ENCODE data around the gene UFM1. TPM values are rescaled to one million over a fixed set of nuclear protein-coding genes. Genes with fewer than 3 reads are reported as not detected.

UFM1 gene
- total and polyA plus RNA-seq, 2 of the 13 experiments (the other 11 are each of a cell fraction or from before 2014, with no cell fraction given): 42.6 to 47.0 TPM

GRCh38 chr13:38350114-38350617 lies 515 bp downstream of the UFM1 start (continued):
- TF ChIP-seq MTF2 (CRISPR knock-in tag; IDR thresholded peaks at IDR 0.05; ENCODE audit: borderline replicate concordance): no peak
- TF ChIP-seq RARA (CRISPR knock-in tag; IDR thresholded peaks at IDR 0.05): no peak
- TF ChIP-seq, protein P1, sequence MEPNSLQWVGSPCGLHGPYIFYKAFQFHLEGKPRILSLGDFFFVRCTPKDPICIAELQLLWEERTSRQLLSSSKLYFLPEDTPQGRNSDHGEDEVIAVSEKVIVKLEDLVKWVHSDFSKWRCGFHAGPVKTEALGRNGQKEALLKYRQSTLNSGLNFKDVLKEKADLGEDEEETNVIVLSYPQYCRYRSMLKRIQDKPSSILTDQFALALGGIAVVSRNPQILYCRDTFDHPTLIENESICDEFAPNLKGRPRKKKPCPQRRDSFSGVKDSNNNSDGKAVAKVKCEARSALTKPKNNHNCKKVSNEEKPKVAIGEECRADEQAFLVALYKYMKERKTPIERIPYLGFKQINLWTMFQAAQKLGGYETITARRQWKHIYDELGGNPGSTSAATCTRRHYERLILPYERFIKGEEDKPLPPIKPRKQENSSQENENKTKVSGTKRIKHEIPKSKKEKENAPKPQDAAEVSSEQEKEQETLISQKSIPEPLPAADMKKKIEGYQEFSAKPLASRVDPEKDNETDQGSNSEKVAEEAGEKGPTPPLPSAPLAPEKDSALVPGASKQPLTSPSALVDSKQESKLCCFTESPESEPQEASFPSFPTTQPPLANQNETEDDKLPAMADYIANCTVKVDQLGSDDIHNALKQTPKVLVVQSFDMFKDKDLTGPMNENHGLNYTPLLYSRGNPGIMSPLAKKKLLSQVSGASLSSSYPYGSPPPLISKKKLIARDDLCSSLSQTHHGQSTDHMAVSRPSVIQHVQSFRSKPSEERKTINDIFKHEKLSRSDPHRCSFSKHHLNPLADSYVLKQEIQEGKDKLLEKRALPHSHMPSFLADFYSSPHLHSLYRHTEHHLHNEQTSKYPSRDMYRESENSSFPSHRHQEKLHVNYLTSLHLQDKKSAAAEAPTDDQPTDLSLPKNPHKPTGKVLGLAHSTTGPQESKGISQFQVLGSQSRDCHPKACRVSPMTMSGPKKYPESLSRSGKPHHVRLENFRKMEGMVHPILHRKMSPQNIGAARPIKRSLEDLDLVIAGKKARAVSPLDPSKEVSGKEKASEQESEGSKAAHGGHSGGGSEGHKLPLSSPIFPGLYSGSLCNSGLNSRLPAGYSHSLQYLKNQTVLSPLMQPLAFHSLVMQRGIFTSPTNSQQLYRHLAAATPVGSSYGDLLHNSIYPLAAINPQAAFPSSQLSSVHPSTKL (CRISPR knock-in tag; IDR thresholded peaks at IDR 0.05): 0 out of 2 replicates have a peak, but pooled peaks have one; percentile 3
- TF ChIP-seq, protein P2, sequence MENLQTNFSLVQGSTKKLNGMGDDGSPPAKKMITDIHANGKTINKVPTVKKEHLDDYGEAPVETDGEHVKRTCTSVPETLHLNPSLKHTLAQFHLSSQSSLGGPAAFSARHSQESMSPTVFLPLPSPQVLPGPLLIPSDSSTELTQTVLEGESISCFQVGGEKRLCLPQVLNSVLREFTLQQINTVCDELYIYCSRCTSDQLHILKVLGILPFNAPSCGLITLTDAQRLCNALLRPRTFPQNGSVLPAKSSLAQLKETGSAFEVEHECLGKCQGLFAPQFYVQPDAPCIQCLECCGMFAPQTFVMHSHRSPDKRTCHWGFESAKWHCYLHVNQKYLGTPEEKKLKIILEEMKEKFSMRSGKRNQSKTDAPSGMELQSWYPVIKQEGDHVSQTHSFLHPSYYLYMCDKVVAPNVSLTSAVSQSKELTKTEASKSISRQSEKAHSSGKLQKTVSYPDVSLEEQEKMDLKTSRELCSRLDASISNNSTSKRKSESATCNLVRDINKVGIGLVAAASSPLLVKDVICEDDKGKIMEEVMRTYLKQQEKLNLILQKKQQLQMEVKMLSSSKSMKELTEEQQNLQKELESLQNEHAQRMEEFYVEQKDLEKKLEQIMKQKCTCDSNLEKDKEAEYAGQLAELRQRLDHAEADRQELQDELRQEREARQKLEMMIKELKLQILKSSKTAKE (CRISPR knock-in tag; IDR thresholded peaks at IDR 0.05; ENCODE audit: borderline replicate concordance): no peak
- no peak for TF ChIP-seq ZNF331 (CRISPR knock-in tag; IDR thresholded peaks at IDR 0.05)
- TF ChIP-seq ATF5 (CRISPR knock-in tag; IDR thresholded peaks at IDR 0.05; ENCODE audit: low read depth): no peak
- TF ChIP-seq, protein P3, sequence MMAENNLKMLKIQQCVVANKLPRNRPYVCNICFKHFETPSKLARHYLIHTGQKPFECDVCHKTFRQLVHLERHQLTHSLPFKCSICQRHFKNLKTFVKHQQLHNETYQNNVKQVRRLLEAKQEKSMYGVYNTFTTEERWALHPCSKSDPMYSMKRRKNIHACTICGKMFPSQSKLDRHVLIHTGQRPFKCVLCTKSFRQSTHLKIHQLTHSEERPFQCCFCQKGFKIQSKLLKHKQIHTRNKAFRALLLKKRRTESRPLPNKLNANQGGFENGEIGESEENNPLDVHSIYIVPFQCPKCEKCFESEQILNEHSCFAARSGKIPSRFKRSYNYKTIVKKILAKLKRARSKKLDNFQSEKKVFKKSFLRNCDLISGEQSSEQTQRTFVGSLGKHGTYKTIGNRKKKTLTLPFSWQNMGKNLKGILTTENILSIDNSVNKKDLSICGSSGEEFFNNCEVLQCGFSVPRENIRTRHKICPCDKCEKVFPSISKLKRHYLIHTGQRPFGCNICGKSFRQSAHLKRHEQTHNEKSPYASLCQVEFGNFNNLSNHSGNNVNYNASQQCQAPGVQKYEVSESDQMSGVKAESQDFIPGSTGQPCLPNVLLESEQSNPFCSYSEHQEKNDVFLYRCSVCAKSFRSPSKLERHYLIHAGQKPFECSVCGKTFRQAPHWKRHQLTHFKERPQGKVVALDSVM (CRISPR knock-in tag; IDR thresholded peaks at IDR 0.05): no peak
- no peak for TF ChIP-seq CBX5 (CRISPR knock-in tag; IDR thresholded peaks at IDR 0.05; ENCODE audit: borderline replicate concordance)
- TF ChIP-seq RXRB (CRISPR knock-in tag; IDR thresholded peaks at IDR 0.05; ENCODE audit: borderline replicate concordance): no peak
- TF ChIP-seq ARNT (IDR thresholded peaks at IDR 0.05): no peak
- no peak for TF ChIP-seq ZNF513 (CRISPR knock-in tag; conservative IDR thresholded peaks at IDR 0.05)
- TF ChIP-seq ATF7-NPFF (CRISPR knock-in tag; IDR thresholded peaks at IDR 0.05; ENCODE audit: low read depth): no peak
- TF ChIP-seq ZNF687 (CRISPR knock-in tag; IDR thresholded peaks at IDR 0.05): peak; percentile 34; the same call in 1 of the 2 replicates
- peak; percentile 46; the same call in 1 of the 2 replicates for TF ChIP-seq HDAC1 (CRISPR knock-in tag; IDR thresholded peaks at IDR 0.05)

Measured in HepG2 (cell line).